GM18520 (cell line): ENCODE measurements around the gene ABHD3.
"Not testable (repeated sequence)": the region's sequence is repeated elsewhere in the genome, so short reads cannot be mapped to it uniquely, and the experiment has no call there.

Source experiments
- ATAC-seq: cut with Tn5 transposase; IDR thresholded peaks from one replicate; pipeline ENCODE4 v1.9.1; 2021; ENCODE audit not compliant: unreplicated experiment

Gene ABHD3, protein sequence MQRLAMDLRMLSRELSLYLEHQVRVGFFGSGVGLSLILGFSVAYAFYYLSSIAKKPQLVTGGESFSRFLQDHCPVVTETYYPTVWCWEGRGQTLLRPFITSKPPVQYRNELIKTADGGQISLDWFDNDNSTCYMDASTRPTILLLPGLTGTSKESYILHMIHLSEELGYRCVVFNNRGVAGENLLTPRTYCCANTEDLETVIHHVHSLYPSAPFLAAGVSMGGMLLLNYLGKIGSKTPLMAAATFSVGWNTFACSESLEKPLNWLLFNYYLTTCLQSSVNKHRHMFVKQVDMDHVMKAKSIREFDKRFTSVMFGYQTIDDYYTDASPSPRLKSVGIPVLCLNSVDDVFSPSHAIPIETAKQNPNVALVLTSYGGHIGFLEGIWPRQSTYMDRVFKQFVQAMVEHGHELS

DNA sequence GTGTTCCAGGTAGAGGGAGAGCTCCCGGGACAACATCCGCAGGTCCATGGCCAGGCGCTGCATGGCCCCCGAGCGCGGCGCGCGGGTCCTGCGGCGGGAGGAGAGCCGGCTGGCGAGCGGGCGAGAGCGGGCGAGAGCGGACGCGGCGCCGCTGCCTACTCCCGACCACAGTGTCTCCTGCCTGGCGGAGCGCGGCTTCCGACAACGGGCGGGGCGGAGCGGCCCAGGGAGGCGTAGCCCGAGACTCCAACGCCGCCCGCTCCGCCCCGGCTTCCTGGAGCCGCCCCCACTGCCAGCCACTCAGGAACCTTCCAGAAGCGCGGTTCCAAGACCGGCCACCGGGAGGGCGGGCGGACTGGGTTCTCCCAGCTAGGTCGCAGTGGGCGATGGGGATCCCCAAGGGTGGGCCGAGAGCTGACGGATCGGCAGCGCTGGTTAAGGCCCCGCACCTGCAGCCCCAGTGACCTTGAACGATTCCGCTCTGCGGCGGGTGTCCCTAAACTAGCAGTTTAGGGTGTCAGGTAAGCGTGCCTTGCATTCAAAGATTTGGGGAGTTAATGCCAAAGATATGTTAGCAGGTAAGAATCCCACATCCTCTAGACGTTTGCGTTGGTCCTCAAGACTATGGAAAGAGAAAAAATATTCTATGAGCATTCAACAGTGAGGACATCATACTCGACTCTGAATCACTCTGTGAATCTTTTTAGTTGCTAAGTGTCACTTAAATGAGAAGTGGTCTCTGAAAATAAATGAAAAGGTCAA, at the start of gene ABHD3:
TSS of gene ABHD3 (minus strand) at position 172 of the 762 bp plus-strand sequence. CDS start at position 63, 109 bp downstream.
- peak; percentile 88 for ATAC-seq

DNA sequence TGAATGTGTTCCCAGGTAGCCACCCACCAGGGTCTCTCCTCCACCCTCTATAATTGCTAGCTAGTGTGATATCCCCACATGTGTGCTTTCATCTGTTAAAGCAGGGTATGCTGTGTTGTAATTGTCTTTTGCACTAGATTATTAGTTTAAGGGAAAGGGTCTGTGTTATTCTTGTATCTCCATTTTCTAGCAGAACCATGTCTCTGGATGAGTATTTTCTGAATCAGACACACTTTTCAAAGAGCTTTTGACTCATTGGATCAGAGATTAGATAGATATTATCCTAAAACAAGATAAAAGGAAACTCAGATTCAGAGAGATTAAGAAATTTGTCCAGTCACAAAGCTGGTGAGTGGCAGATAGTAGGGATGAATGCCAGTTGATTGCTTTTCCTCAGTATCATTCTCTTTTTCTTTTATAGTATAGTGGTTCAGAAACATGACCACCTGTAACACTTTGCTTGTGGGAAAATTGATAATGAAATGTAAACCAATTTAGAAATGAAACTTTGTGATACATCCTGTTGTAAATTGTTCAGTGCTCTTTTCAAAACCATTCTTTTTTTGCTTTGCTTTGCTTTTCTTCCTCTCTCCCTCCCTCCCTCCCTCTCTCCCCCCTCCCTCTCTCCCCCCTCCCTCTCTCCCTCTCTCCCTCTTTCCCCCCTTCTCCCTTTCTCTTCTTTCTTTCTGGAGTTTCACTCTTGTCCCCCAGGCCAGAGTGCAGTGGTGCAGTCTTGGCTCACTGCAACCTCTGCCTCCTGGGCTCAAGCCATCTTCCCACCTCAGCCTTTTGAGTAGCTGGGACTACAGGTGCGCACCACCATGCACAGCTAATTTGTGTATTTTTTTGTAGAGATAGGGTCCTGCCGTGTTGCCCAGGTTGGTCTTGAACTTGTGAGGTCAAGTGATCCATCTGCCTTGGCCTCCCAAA, 43.5 kb upstream of the ABHD3 start:
- no peak for ATAC-seq

DNA sequence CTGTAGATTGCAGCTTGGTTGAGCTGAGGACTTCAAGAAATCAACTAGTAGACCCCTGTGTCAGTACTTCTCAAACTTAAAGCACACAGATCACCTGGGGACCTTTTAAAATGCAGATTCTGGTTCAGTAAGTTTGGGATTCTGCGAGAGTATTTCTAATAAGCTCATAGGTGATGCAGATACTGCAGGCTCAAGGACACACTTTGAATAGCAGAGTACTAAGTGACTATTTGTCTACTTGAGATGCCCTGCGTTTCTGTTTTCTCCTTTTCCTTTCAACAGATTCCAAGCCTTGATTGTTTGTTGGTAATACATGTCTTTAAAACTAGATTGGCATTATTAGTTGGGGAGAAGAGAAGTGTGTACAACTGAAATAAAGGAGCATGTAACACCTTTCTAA, 42.7 kb upstream of the ABHD3 start:
- ATAC-seq, result no peak

DNA sequence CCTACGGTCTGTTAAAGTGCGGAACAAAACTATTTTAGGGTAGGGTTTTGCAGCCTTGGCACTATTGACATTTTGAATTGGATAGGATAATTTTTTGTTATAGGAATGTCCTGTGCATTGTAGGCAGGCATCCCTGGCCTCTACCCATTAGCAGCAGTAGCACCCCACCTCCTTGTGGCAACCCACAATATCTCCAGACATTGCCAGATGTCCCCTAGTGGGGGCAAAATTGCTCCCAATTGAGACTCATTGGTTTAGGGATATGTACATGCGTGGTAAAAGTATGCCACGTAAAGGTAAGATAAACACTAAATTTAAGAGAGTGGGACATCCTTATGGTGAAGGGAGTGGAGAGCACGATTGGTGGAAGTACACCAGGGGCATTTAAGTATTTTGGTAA, 40.7 kb upstream of the ABHD3 start:
- ATAC-seq, result no peak

DNA sequence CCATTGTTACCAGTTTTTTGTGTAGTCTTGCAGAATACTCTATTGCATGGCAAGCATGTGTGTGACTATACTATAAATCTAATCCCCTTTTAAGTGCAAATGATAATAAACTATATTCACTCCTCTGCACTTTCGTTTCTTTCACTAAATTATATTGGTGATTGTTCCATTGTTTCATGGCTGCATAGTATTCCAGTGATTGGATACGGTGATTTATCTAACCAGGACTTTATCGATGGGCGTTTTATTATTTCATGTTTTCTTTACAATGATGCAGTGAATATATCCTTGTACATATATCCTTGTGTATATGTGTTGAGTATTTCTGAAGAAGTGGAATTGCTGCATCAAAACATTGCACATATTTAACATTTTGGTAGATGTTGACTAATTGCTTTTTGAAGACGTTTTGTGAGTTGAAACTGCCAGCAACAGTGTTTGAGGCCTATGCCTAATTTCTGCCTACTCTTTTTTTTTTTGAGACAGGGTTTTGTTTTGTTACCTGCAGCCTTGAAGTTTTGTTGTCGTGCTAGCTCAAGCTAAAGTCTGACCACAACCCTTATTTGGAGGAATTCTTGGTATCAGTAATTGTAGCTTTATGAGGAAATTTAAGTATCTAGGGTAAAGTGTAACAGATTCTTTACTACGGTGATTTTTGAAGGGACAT, 38.7 kb upstream of the ABHD3 start:
- no peak for ATAC-seq

DNA sequence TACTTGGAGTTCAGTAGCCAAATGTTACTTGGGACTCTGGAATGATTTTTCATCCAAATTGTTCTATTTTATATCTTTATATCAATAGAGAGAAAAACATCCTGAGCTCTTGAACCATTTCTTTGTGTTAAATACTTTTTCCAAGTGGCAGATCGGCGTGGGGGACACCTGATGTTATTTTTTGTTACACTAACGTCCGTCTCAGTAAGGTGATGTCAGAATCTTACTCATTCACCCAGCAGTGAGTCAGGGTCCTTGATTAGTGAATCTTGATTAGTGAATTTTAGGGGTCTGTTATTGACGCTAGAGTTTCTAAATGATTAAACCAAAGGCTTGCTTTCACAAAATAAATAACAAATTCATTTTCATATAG, 37.7 kb upstream of the ABHD3 start:
- ATAC-seq, result no peak

DNA sequence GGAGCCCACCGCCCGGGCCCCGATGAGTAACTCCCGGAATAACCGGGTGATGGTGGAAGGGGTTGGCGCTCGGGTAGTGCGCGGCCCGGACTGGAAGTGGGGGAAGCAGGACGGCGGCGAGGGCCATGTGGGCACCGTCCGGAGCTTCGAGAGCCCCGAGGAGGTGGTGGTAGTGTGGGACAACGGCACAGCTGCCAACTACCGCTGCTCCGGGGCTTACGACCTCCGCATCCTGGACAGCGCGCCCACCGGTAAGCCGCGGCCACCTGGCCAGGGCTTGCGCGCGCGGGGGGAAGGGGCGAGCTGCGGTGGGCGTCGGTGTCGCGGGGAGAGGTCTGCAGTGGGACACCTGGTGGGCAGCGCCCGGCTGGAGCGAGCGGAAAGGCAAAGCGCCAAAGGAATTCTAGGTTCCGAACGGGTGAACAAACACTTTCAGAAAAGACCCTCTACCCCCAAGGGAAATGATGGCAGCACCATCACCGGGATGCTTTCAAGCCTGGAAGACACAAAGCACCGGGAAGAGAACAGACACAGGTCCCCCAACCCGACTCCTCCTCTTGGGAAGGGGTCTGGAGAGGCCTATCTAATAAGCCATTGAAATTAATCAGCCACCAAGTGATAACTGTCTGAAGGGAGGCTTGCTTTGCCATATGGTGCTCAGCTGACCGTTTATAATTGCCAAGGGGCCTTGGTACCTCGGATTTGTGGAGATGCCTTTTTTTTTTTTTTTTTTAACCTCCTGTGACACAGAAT, 37.2 kb upstream of the ABHD3 start:
- ATAC-seq, result no peak

DNA sequence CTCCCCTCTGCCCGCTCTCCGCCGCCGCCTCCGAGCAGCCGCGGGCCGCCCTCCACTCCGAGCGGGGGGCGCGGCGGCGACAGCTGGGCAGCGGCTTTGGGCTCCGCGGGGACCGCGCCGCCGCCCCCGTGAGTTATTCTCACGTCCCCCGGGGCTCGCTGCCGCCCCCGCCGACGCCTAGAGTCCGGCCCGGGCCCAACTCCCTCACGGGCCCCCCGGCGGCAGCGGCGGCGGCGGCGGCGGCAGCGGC, 36.7 kb upstream of the ABHD3 start:
- peak; percentile 24 for ATAC-seq

DNA sequence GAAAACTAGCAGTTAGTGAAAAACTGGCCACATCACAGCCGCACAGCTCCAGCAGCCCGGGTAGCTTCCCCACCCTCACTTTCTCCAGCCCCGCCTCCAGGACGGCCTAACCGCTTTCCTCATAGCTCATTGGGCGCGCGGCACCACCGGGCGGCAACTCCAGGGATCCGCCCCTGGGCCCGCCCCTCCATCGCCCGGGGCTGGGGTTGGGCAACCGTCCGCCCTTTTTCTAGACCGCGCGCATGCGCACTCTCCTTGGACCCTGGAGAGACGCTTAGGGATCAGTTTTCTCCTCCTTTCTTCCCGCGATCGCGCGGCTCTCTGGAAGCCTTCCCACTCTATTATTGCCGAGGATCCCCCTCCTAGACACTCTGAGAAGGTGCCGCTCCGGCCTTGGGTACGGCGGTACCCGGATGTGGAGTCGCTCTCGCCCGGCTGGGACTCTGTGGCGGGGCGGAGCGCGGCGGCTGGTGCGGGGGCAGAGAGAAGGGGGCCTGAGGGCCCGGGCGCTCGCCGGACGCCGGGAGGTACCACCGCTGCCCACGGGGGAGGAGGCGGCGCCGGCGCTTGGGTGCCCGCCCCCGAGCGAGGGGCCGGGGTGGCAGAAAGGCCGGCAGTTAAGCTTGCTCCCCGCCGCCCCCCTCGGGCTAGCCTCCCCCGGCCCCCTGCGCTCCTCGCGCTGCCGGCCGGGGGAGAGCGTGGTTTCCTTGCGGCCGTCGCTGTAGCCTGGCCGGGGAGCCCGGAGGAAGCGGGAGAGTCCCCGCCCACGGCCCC, 36.2 kb upstream of the ABHD3 start, which contains the start of gene MIB1:
TSS of gene MIB1 (plus strand) at position 255 of the 774 bp plus-strand sequence. CDS start 792 bp downstream, outside the sequence.
- ATAC-seq, result peak; percentile 92

DNA sequence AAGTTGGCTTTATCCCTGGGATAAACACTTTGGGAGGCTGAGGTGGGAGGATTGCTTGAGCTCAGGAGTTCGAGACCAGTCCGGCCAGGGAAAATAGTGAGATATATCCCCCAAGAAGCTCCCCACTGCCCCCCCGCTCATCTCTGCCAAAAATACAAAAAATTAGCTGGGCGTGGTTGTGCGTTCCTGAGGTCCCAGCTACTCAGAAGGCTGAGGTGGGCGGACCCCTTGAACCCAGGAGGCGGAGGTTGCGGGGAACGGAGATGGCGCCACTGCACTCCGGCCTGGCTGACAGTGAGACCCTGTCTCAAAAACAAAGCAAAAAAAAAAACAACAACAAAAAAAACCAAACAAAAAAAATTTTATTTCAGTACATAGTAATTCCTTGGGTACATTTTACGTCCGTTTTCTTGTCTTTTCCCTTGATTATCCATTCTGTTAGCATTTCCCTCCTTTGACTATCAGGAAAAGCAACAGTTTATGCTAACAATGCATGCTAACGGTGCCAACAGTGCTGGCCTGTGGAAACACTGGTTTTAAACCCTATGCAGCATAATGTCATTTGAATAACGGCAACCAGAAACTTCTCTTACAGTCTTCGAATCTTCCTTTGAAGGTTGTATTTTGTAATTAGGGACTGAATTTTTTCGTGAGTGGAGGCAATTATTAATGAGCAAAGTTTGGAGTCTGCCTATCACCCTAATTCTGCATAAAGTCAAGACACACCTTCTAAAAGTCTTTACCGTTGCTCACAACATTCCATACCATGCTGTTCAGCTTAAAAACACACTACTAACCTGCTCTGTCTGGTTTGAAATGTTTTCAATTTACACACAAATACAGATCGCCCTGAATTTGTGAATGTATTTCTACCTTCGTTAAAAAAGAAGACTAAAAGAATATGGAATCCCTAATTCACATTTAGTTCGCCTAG, 35.3 kb upstream of the ABHD3 start:
- ATAC-seq, result no peak

DNA sequence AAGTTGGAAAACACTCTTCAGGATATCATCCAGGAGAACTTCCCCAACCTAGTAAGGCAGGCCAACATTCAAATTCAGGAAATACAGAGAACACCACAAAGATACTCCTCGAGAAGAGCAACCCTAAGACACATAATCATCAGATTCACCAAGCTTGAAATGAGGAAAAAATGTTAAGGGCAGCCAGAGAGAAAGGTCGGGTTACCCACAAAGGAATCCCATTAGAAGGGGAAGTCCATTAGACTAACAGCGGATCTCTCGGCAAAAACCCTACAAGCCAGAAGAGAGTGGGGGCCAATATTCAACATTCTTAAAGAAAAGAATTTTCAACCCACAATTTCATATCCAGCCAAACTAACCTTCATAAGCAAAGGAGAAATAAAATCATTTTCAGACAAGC, 32.4 kb upstream of the ABHD3 start:
- not testable (repeated sequence) for ATAC-seq

DNA sequence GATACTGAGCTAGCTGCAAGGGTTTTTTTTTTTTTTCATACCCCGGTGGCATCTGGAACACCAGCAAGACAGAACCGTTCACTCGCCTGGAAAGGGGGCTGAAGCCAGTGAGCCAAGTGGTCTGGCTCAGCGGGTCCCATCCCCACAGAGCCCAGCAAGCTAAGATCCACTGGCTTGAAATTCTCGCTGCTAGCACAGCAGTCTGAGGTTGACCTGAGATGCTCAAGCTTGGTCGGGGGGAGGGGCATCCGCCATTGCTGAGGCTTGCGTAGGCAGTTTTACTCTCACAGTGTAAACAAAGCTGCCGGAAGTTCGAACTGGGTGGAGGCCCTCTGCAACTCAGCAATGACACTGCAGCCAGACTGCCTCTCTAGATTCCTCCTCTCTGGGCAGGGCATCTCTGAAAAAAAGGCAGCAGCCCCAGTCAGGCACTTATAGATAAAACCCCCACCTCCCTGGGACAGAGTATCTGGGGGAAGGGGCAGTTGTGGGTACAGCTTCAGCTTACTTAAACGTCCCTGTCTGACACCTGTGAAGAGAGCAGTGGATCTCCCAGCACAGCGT, 31.0 kb upstream of the ABHD3 start:
- ATAC-seq, result no peak

DNA sequence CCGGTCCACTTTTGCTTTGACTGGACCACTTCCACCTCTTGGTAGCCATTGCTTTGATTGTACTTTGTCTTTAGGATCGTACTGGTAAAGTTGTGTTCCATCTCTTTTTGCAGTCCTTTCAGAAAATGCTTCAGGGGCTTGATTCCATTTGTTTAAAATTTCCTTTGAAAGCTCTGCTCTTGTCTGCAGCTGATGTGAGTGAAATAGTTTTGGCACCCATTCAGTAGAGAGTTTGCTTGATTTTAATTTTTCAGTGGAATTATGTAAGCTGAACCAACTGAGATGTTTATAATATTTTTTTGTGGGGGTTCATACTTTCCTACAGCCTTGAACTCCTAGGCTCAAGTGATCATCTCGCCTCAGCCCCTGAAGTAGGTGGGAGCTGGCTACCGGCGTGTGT, 28.4 kb upstream of the ABHD3 start:
- ATAC-seq, result no peak

DNA sequence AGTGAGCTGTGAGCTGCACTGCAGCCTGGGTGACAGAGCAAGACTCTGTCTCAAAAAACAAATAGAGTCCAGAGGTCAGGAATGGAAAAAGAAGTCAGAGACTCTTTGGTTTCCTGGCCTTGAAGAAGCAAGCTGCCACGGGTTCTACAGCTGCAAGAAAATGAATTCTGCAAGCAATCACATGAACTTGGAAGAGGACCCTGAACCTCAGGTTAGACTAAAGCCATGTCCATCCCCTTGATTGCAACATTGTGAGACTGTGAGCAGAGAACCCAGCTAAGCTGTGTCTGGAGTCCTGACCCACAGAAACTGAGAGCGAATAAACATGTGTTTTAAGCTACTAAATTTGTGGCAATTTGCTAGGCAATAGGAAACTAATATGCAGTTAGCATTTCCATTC, 23.1 kb upstream of the ABHD3 start:
- ATAC-seq, result no peak

DNA sequence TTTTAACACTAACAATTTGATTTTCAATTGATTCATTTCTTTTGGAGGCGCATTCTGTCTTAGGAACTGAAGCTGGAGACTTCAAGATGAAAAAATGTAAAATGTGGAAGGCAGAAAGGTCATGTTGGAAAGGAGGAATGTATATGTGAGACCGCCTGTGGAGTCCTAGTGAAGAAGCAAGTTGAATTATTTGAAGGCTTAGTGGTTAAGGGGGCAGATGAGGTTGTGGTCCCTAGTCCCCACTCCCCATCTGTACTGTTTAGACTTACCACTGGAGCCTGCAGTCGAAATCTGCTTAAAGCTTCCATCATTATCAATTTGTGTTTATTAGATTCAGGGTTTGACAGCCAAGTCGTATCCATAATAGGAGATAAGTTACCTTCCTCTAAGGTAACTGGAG, 20.6 kb upstream of the ABHD3 start:
- no peak for ATAC-seq

DNA sequence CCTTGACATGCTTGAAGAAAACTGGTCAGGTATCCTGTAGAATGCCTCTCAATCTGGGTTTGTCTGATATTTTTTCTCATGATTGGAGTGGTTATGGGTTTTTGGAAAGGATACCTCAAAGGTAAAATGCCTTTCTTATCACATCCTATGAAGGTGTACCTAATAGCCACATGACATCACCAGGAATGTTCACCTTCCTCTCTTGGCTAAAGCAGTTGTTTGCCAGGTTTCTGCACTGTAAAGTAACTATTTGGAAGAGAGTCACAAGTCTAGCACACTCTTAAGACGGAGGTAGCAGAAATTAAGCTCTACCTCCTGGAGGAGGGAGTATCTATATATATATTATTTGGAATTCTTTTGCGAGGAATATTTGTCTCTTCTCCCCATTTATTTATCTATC, 18.1 kb upstream of the ABHD3 start:
- no peak for ATAC-seq

DNA sequence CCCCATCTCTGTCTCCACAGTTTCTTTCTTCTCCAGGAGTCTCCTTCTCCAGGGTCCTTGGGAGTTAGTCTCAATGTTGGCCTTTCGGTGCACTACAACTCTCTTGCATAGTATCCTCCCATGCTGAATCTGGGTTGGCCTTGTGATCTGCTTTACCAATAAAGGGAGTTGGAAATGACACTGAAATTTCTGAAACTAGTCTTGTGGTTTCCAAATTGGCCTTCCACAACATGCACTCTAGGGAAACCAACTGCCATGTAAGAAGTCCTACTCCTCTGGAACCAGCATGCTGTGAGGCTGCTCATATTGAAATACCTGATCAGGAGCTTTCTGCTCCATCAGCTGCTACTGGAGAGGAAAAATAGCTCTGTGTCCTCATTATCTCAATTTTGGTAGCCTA, 9.9 kb upstream of the ABHD3 start:
- no peak for ATAC-seq

DNA sequence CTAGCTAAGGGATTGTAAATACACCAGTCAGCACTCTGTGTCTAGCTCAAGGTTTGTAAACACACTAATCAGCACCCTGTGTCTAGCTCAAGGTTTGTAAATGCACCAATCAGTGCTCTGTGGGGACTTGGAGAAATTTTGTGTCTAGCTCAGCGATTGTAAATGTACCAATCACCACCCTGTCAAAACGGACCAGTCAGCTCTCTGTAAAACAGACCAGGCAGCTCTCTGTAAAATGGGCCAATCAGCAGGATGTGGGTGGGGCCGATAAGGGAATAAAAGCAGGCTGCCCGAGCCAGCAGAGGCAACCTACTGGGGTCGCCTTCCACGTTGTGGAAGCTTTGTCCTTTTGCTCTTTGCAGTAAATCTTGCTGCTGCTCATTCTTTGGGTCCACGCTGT, 2.6 kb upstream of the ABHD3 start:
- not testable (repeated sequence) for ATAC-seq
